HG03025 (cell line): ENCODE data around the gene CCZ1B.
"Not testable (repeated sequence)": the region's sequence is repeated elsewhere in the genome, so short reads cannot be mapped to it uniquely, and the experiment has no call there.

Source experiments
- ATAC-seq: cut with Tn5 transposase; IDR thresholded peaks from one replicate; pipeline ENCODE4 v1.9.1; 2021; ENCODE audit warnings: mild to moderate bottlenecking, moderate library complexity; ENCODE audit not compliant: unreplicated experiment, low FRiP score

CCZ1B gene

GRCh38 chr7:6826151-6826550 lies at the start of gene CCZ1B:
TSS of gene CCZ1B (minus strand) at chr7:6826275. CDS start at chr7:6826197, 78 bp downstream.
- ATAC-seq = peak; percentile 99

GRCh38 chr7:6875022-6875421 lies 48.9 kb upstream of the CCZ1B start:
- not testable (repeated sequence) for ATAC-seq

- ATAC-seq = not testable (repeated sequence)
These were observed 46.3 kb upstream of the CCZ1B start for GRCh38 chr7:6872246-6872945.

- not testable (repeated sequence) for ATAC-seq
These were observed 45.5 kb upstream of the CCZ1B start for GRCh38 chr7:6871421-6872144.

GRCh38 chr7:6864751-6865150 lies 38.7 kb upstream of the CCZ1B start:
- not testable (repeated sequence) for ATAC-seq

- ATAC-seq = not testable (repeated sequence)
These were observed 38.1 kb upstream of the CCZ1B start for GRCh38 chr7:6864188-6864587.

- not testable (repeated sequence) for ATAC-seq
These were observed 36.8 kb upstream of the CCZ1B start for GRCh38 chr7:6862876-6863275.

GRCh38 chr7:6857721-6858314 lies 31.7 kb upstream of the CCZ1B start:
- not testable (repeated sequence) for ATAC-seq

GRCh38 chr7:6855563-6856131 lies 29.6 kb upstream of the CCZ1B start:
- not testable (repeated sequence) for ATAC-seq

GRCh38 chr7:6854747-6855562 lies 28.9 kb upstream of the CCZ1B start:
- not testable (repeated sequence) for ATAC-seq

- ATAC-seq = not testable (repeated sequence)
These were observed 27.6 kb upstream of the CCZ1B start for GRCh38 chr7:6853681-6854080.

- not testable (repeated sequence) for ATAC-seq
These were observed 23.1 kb upstream of the CCZ1B start for GRCh38 chr7:6849127-6849526.

GRCh38 chr7:6847751-6848150 lies 21.7 kb upstream of the CCZ1B start:
- not testable (repeated sequence) for ATAC-seq

- not testable (repeated sequence) for ATAC-seq
These were observed 19.9 kb upstream of the CCZ1B start for GRCh38 chr7:6845971-6846449.

- ATAC-seq = not testable (repeated sequence)
These were observed 17.6 kb upstream of the CCZ1B start for GRCh38 chr7:6843654-6844053.

- ATAC-seq = not testable (repeated sequence)
These were observed 17.0 kb upstream of the CCZ1B start for GRCh38 chr7:6843092-6843491.

GRCh38 chr7:6842278-6842921 lies 16.3 kb upstream of the CCZ1B start:
- ATAC-seq = not testable (repeated sequence)

GRCh38 chr7:6837081-6837480 lies 11.0 kb upstream of the CCZ1B start:
- not testable (repeated sequence) for ATAC-seq

- not testable (repeated sequence) for ATAC-seq
These were observed 9.4 kb upstream of the CCZ1B start for GRCh38 chr7:6835521-6835920.
